Prostate gland (tissue), 2 donors: Measurements from ENCODE around the gene MYL4.

ENCODE experiments used
- POLR2A ChIP-seq: fragments of 450-650 bp; IDR thresholded peaks from one replicate; pipeline ENCODE4 v1.6.1; 2016; ENCODE audit warnings: antibody characterized with exemption, mild to moderate bottlenecking
- POLR2AphosphoS5 ChIP-seq: sonication (generic); formaldehyde crosslinking; IDR thresholded peaks from one replicate; pipeline ENCODE4 v1.6.1; 2017; ENCODE audit warnings: antibody characterized with exemption
- TF ChIP-seq, protein P1 (sequence below), 4 experiments: fragments of 200-600 bp in 2 of 4; fragments of 450-650 bp in 2 of 4; sonication (generic) in 2 of 4; IDR thresholded peaks; 1 replicate in 3 of 4; 2 replicates in 1 of 4; pipeline ENCODE4 v1.5.1; 2016 to 2019; ENCODE audit warnings: antibody characterized with exemption in 4 of 4, mild to moderate bottlenecking in 2 of 4, moderate library complexity in 2 of 4

DNA sequence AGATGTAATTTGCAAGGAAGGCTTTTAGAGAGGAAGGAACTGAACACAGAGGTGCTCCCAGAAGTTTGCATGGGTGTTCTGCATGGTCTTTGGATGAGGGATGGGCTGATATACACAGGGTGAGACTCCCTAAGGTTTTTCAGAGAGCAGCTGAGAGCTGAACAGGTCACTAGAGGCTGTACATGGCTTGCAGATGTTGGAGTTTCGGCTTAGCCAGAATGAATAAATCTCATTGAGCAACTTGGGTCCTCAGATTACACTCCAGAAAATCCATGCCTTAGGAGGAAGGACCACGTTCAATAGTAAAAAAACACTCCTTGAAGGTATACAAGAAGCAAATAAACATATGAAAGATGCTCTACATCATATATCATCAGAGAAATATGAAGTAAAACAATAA, 37.0 kb downstream of the MYL4 start:
- TF ChIP-seq, protein P1, sequence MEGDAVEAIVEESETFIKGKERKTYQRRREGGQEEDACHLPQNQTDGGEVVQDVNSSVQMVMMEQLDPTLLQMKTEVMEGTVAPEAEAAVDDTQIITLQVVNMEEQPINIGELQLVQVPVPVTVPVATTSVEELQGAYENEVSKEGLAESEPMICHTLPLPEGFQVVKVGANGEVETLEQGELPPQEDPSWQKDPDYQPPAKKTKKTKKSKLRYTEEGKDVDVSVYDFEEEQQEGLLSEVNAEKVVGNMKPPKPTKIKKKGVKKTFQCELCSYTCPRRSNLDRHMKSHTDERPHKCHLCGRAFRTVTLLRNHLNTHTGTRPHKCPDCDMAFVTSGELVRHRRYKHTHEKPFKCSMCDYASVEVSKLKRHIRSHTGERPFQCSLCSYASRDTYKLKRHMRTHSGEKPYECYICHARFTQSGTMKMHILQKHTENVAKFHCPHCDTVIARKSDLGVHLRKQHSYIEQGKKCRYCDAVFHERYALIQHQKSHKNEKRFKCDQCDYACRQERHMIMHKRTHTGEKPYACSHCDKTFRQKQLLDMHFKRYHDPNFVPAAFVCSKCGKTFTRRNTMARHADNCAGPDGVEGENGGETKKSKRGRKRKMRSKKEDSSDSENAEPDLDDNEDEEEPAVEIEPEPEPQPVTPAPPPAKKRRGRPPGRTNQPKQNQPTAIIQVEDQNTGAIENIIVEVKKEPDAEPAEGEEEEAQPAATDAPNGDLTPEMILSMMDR (IDR thresholded peaks at IDR 0.05) = no peak
- TF ChIP-seq POLR2AphosphoS5 (no peak), POLR2A (no peak)
